ENCODE results near the gene FARSB.
A peak's percentile ranks its signal among the peaks of the same experiment; 100 is the strongest.

The FARSB gene

GRCh38 chr2:222637067-222637466 is 18.8 kb downstream of the FARSB start:
- no peaks in the 10 kb centered on the region for H3K9me3 Mint-ChIP-seq
- peaks cover 100% of the 10 kb centered on the region for H3K36me3 Mint-ChIP-seq
- no peak overlapping the region for H3K27ac Mint-ChIP-seq
- no peaks in the 10 kb centered on the region for H3K4me1 Mint-ChIP-seq
- DNase-seq (ENCODE audit: low spot score in 2 of 2) (no peak), ATAC-seq (no peak)
- no peak overlapping the region for H3K4me3 Mint-ChIP-seq

DNA sequence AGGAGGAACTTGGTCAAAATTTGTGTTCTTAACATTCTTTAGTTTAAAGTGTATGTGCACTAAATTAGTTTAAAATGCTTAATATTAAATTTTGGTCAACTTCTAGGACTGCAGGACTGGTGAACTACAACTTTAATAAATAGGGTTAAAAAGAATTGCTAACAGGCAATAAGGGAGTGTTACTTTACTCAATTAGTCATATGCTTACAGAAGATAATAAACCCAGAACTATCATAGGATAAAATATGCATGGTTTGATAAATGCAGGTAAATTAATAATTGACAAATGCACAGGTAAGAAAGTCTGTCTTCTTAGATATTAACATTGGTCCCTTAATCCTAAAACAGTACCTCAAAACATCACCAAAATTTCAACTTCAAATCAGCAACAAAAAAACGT is 20.6 kb downstream of the FARSB start:
- ATAC-seq: no peak
- Mint-ChIP-seq H3K27ac (no peak overlapping the region), H3K4me3 (no peak overlapping the region), H3K9me3 (no peaks in the 10 kb centered on the region), H3K4me1 (no peaks in the 10 kb centered on the region), H3K36me3 (peaks cover 100% of the 10 kb centered on the region)
- DNase-seq (ENCODE audit: low spot score in 2 of 2): no peak

GRCh38 chr2:222627764-222628163 is 28.1 kb downstream of the FARSB start:
- ATAC-seq (no peak), DNase-seq (ENCODE audit: low spot score in 2 of 2) (no peak)
- no peak overlapping the region for H3K27ac Mint-ChIP-seq
- peaks cover 98% of the 10 kb centered on the region for H3K36me3 Mint-ChIP-seq
- no peaks in the 10 kb centered on the region for H3K4me1 Mint-ChIP-seq
- H3K4me3 Mint-ChIP-seq: no peak overlapping the region
- no peaks in the 10 kb centered on the region for H3K9me3 Mint-ChIP-seq

- H3K4me1 Mint-ChIP-seq: no peaks in the 10 kb centered on the region
- ATAC-seq: no peak
- H3K36me3 Mint-ChIP-seq: peaks cover 98% of the 10 kb centered on the region
- H3K4me3 Mint-ChIP-seq: no peak overlapping the region
- no peak overlapping the region for H3K27ac Mint-ChIP-seq
- H3K9me3 Mint-ChIP-seq: no peaks in the 10 kb centered on the region
- no peak for DNase-seq (ENCODE audit: low spot score in 2 of 2)
Measured at GRCh38 chr2:222623756-222624309, 32.1 kb downstream of the FARSB start.

DNA sequence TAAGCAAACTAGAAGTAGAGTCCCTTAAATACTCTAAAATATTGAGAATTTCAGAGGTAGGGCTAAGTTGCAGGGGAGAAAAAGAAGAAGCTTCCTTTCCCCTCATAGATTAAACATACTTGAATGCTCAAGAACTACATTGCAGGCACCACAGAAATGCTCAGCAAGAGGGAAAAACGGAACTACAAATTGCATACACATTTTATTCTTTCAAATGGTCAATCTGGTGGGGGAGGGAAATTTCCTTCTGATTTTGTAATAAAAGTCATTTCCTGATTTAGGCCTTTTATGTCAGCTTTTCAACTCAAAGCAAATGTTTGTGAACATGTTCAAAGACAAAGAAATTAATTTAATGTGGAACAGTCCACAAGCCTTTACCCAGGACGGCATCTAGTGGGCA is 33.0 kb downstream of the FARSB start:
- Mint-ChIP-seq H3K4me3 (no peak overlapping the region), H3K27ac (no peak overlapping the region), H3K36me3 (peaks cover 100% of the 10 kb centered on the region), H3K9me3 (no peaks in the 10 kb centered on the region), H3K4me1 (no peaks in the 10 kb centered on the region)
- no peak for ATAC-seq
- DNase-seq (ENCODE audit: low spot score in 2 of 2): no peak

- no peak for DNase-seq (ENCODE audit: low spot score in 2 of 2)
- H3K4me1 Mint-ChIP-seq: no peaks in the 10 kb centered on the region
- peaks cover 100% of the 10 kb centered on the region for H3K36me3 Mint-ChIP-seq
- H3K4me3 Mint-ChIP-seq: no peak overlapping the region
- H3K27ac Mint-ChIP-seq: no peak overlapping the region
- ATAC-seq: no peak
- no peaks in the 10 kb centered on the region for H3K9me3 Mint-ChIP-seq
Measured at GRCh38 chr2:222621893-222622292, 34.0 kb downstream of the FARSB start.

- no peaks in the 10 kb centered on the region for H3K9me3 Mint-ChIP-seq
- no peak overlapping the region for H3K4me3 Mint-ChIP-seq
- ATAC-seq: no peak
- peaks cover 90% of the 10 kb centered on the region for H3K36me3 Mint-ChIP-seq
- peak overlapping the region; percentile 3 for H3K27ac Mint-ChIP-seq
- no peaks in the 10 kb centered on the region for H3K4me1 Mint-ChIP-seq
- DNase-seq (ENCODE audit: low spot score in 2 of 2): no peak
Measured at GRCh38 chr2:222615320-222615719, 40.6 kb downstream of the FARSB start.

DNA sequence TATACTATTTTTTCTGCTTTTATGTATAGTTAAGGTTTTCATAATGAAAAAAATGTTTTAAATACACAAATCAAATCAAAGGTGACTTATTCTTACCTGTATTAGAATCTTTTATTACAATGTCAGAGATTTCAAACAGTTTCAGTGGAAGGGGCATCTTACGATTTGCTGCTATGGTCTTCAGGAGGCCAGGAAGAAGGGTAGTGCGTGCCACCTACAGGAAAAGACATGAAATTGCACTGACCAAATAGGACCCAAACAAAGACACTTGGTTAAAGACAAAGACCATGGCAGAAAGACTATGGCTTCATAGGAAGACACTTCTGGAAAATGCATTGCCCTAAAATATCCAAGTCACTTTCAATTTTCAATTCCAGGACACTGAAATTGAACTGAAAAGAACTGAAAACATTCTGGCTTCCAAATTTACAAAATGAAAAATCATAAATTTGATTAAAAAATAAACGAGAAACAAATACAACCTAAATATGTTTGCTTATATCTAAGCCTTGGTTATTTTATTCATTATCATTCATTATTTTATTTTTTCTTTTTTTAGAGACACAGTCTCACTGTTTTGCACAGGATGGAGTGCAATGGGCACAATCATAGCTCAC is 42.1 kb downstream of the FARSB start:
- DNase-seq (ENCODE audit: low spot score in 2 of 2) (no peak), ATAC-seq (peak; percentile 57)
- H3K4me3 Mint-ChIP-seq: no peak overlapping the region
- peaks cover 87% of the 10 kb centered on the region for H3K36me3 Mint-ChIP-seq
- H3K9me3 Mint-ChIP-seq: no peaks in the 10 kb centered on the region
- H3K4me1 Mint-ChIP-seq: no peaks in the 10 kb centered on the region
- H3K27ac Mint-ChIP-seq: no peak overlapping the region

GRCh38 chr2:222611684-222612083 is 44.2 kb downstream of the FARSB start:
- Mint-ChIP-seq H3K36me3 (peaks cover 86% of the 10 kb centered on the region), H3K27ac (no peak overlapping the region), H3K4me3 (no peak overlapping the region), H3K9me3 (no peaks in the 10 kb centered on the region), H3K4me1 (no peaks in the 10 kb centered on the region)
- ATAC-seq (no peak), DNase-seq (ENCODE audit: low spot score in 2 of 2) (no peak)

GRCh38 chr2:222610746-222611145 is 45.1 kb downstream of the FARSB start:
- Mint-ChIP-seq H3K9me3 (no peaks in the 10 kb centered on the region), H3K36me3 (peaks cover 82% of the 10 kb centered on the region), H3K4me3 (no peak overlapping the region), H3K4me1 (no peaks in the 10 kb centered on the region), H3K27ac (no peak overlapping the region)
- ATAC-seq: no peak
- no peak for DNase-seq (ENCODE audit: low spot score in 2 of 2)

DNA sequence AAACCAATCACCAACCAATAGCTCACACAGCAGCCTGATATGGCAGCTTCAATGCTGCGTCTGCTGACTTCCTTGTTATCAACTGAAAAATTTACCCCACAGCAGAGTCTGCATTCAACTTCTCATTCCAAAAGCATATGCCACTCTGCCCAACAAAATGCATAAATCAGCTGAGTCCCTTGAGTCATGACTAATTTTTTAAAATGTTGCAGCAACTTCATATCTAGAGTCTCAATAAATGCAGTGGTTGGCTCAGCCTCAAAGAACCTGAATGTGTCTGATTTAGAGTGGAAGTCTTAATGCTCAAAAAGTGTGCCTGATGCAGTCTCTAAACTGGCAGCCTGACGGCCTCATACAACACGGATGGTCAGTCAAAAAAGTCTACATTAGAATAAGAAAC is 46.5 kb downstream of the FARSB start:
- Mint-ChIP-seq H3K36me3 (peaks cover 88% of the 10 kb centered on the region), H3K27ac (no peak overlapping the region), H3K4me1 (no peaks in the 10 kb centered on the region), H3K4me3 (no peak overlapping the region), H3K9me3 (no peaks in the 10 kb centered on the region)
- no peak for ATAC-seq
- DNase-seq (ENCODE audit: low spot score in 2 of 2): no peak

- H3K36me3 Mint-ChIP-seq: peaks cover 86% of the 10 kb centered on the region
- no peaks in the 10 kb centered on the region for H3K9me3 Mint-ChIP-seq
- no peaks in the 10 kb centered on the region for H3K4me1 Mint-ChIP-seq
- no peak overlapping the region for H3K27ac Mint-ChIP-seq
- H3K4me3 Mint-ChIP-seq: no peak overlapping the region
- ATAC-seq: no peak
- DNase-seq (ENCODE audit: low spot score in 2 of 2): no peak
Measured at GRCh38 chr2:222608081-222608480, 47.8 kb downstream of the FARSB start.

DNA sequence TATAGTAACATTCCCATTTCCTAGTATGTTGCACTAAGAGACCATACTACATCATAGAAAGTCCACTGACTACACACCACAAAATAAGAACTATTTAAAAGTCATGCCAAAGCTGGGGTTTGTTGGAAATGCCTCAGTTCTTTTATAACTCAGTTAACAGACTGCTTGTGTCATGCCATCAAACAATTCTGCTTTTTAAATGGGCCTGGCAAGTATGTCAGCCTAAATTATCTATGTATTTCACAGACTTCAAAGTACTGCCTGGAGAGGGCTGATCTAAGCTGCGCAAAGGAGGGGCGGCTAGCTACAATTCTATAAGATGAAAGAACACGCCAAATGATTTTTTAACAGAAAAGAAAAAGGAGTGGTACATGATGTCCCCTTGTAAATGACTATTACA is 49.6 kb downstream of the FARSB start:
- no peaks in the 10 kb centered on the region for H3K4me1 Mint-ChIP-seq
- H3K4me3 Mint-ChIP-seq: no peak overlapping the region
- H3K36me3 Mint-ChIP-seq: peaks cover 81% of the 10 kb centered on the region
- no peaks in the 10 kb centered on the region for H3K9me3 Mint-ChIP-seq
- DNase-seq (ENCODE audit: low spot score in 2 of 2): no peak
- ATAC-seq: no peak
- H3K27ac Mint-ChIP-seq: no peak overlapping the region

DNA sequence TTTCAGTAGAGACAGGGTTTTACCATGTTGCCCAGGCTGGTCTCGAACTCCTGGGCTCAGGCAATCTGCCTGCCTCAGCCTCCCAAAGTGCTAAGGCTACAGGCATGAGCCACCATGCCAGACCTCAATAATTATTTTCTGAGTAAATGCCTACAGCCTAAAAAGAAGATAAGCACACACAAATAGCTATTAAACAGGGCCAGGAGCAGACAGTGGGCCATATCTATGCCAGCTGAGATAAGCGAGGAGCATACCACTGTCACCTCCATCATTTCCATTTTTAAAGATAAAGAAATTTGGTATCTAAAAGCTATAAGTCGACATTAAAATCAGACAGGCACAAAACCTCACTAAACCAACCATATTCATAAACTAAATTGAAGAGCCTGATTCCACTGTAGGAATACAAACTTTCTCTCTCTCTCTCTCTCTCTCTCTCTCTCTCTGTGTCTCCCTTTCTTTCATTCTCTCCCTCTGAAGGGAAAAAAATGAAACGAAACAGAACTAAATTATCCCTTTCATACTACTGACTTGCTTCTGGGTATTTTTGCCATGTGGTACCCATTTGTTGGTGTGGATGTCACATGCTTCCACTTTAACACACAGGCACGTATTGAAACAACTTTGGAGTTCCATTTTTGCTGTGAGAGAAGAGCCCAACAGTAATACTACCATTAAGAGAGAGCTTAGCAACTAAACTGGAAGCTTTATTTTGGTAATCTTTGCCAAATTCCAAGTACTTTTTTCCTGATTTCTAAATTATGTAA is 51.0 kb downstream of the FARSB start:
- H3K4me1 Mint-ChIP-seq: no peaks in the 10 kb centered on the region
- no peak for ATAC-seq
- no peak for DNase-seq (ENCODE audit: low spot score in 2 of 2)
- H3K36me3 Mint-ChIP-seq: peaks cover 79% of the 10 kb centered on the region
- no peak overlapping the region for H3K27ac Mint-ChIP-seq
- no peak overlapping the region for H3K4me3 Mint-ChIP-seq
- H3K9me3 Mint-ChIP-seq: no peaks in the 10 kb centered on the region

DNA sequence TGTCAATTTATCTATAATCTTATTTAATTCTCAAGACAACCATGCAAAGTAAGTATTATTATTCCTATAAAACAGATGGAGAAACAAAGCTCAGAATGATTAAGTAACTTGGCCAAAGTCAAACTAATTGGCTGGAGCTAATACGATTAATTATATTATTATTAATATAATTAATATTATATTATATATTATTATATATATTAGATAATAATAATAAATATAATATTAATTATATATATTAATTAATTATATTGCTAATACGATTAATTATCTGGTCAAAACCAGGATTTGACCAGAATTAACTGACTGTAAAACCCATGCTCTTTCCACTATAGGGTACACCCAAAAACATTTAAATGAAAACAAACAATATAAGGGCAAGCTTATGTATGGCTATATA is 52.4 kb downstream of the FARSB start:
- Mint-ChIP-seq H3K4me3 (no peak overlapping the region), H3K9me3 (no peaks in the 10 kb centered on the region), H3K27ac (no peak overlapping the region), H3K36me3 (peaks cover 83% of the 10 kb centered on the region), H3K4me1 (no peaks in the 10 kb centered on the region)
- ATAC-seq (no peak), DNase-seq (ENCODE audit: low spot score in 2 of 2) (no peak)

DNA sequence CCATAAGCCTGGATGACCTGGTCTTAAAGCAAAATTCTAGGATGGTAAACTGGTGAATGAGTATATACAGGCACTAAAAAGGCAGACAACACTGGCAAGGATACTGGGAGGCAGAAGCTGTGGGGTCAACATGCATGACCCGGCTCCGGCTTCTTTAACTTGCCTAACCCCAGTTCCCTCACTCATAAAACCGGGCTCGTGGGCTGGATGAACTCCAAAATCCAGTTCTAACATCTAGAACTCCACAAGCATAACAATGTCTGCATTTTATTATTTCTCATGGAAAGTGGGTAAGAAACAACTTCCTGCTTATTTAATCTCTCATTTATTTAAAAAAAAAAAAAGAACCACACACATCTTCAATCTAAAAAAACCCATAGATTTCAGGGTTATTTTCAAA is 57.3 kb downstream of the FARSB start:
- DNase-seq (ENCODE audit: low spot score in 2 of 2): no peak
- no peak overlapping the region for H3K4me3 Mint-ChIP-seq
- no peaks in the 10 kb centered on the region for H3K9me3 Mint-ChIP-seq
- H3K36me3 Mint-ChIP-seq: peaks cover 79% of the 10 kb centered on the region
- peak overlapping the region; percentile 1 for H3K27ac Mint-ChIP-seq
- ATAC-seq: no peak
- no peaks in the 10 kb centered on the region for H3K4me1 Mint-ChIP-seq
